Stimulated activated CD4-positive, alpha-beta T cell treated with anti-CD3 and anti-CD28 coated beads, Interleukin-15, amount 100 ng/mL, for 48 hours (primary cell): ENCODE measurements around the gene TTC21B.
A peak's percentile ranks its signal among the peaks of the same experiment; 100 is the strongest.
"Not testable (repeated sequence)": the region's sequence is repeated elsewhere in the genome, so short reads cannot be mapped to it uniquely, and the experiment has no call there.

ENCODE experiments used
- DNase-seq, 2 donors: peaks; one replicate each; pipeline ENCODE4 v3.0.0-alpha.2; 2020; ENCODE audit warnings: low read depth in 2 of 2

TTC21B gene

GRCh38 chr2:165886487-165887146 lies 67.0 kb downstream of the TTC21B start:
- no peak for DNase-seq

- peak in 1 of 2 donors; percentile 1 for DNase-seq
Observed at GRCh38 chr2:165877565-165878550, 75.7 kb downstream of the TTC21B start.

GRCh38 chr2:165876712-165877111 lies 76.9 kb downstream of the TTC21B start:
- no peak for DNase-seq

GRCh38 chr2:165876269-165876668 lies 77.3 kb downstream of the TTC21B start:
- no peak for DNase-seq

- no peak for DNase-seq
Observed at GRCh38 chr2:165874445-165875039, 79.0 kb downstream of the TTC21B start.

GRCh38 chr2:165872101-165872791 lies 81.3 kb downstream of the TTC21B start:
- no peak for DNase-seq

GRCh38 chr2:165871025-165871424 lies 82.6 kb downstream of the TTC21B start:
- no peak for DNase-seq

GRCh38 chr2:165870346-165870745 lies 83.2 kb downstream of the TTC21B start:
- no peak for DNase-seq

GRCh38 chr2:165868211-165868610 lies 85.4 kb downstream of the TTC21B start:
- DNase-seq = no peak

GRCh38 chr2:165864296-165864695 lies 89.3 kb downstream of the TTC21B start:
- DNase-seq = no peak

- DNase-seq = no peak
Observed at GRCh38 chr2:165863810-165864261, 89.7 kb downstream of the TTC21B start.

GRCh38 chr2:165861083-165861482 lies 92.5 kb downstream of the TTC21B start:
- DNase-seq = not testable (repeated sequence)

GRCh38 chr2:165859723-165860122 lies 93.9 kb downstream of the TTC21B start:
- not testable (repeated sequence) for DNase-seq

GRCh38 chr2:165857876-165858275 lies 95.7 kb downstream of the TTC21B start:
- no peak for DNase-seq

- no peak for DNase-seq
Observed at GRCh38 chr2:165852394-165852793, 101.2 kb downstream of the TTC21B start.

GRCh38 chr2:165847001-165847400 lies 106.6 kb downstream of the TTC21B start:
- DNase-seq = no peak

GRCh38 chr2:165846056-165846455 lies 107.5 kb downstream of the TTC21B start:
- DNase-seq = no peak

GRCh38 chr2:165844216-165844615 lies 109.4 kb downstream of the TTC21B start:
- DNase-seq = no peak

GRCh38 chr2:165843351-165843750 lies 110.2 kb downstream of the TTC21B start:
- no peak for DNase-seq

GRCh38 chr2:165840333-165840958 lies 113.1 kb downstream of the TTC21B start:
- no peak for DNase-seq

- DNase-seq = no peak
Observed at GRCh38 chr2:165839610-165840009, 114.0 kb downstream of the TTC21B start.
